Hepatocyte (in vitro differentiated cells): Measurements from ENCODE around the gene C1orf141.

Source experiments
- CTCF ChIP-seq: fragments of 200-600 bp; sonication (generic); IDR thresholded peaks from 2 replicates; pipeline ENCODE4 v1.5.1; 2016; ENCODE audit warnings: antibody characterized with exemption, mild to moderate bottlenecking; ENCODE audit not compliant: poor library complexity
- EZH2 ChIP-seq: fragments of 200-600 bp; sonication (generic); IDR thresholded peaks from 2 replicates; pipeline ENCODE4 v1.6.1; 2016; ENCODE audit warnings: antibody characterized with exemption, mild to moderate bottlenecking, borderline replicate concordance
- EZH2phosphoT487 ChIP-seq: fragments of 200-600 bp; sonication (generic); IDR thresholded peaks from one replicate; pipeline ENCODE4 v1.6.1; 2018; ENCODE audit warnings: antibody characterized with exemption, mild to moderate bottlenecking, low read depth, moderate library complexity; ENCODE audit not compliant: unreplicated experiment, severe bottlenecking

DNA sequence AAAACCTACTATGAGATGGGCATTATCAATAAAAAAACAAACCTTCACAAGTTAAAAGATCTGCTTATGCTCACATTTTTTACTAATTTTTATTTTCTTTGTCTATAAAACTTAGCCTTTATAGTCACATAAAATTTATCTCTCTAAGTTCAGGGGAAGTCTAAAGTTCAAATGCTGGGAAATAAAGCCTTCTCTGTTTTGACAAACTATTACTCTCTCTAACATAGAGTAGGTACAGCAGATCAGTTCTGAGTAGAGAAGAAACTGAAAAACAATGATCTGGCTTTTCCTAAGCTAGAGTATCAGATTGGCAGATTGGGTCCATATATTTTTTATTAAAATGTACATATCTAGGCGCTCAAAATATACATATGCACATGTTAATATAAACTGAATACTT, 31.2 kb downstream of the C1orf141 start:
- no peak for TF ChIP-seq CTCF
- no peak for TF ChIP-seq EZH2
- TF ChIP-seq EZH2phosphoT487 = no peak
